PC-3 (cell line): ENCODE data around the gene FAM50B. TPM values are rescaled to one million over a fixed set of nuclear protein-coding genes. Genes with fewer than 3 reads are reported as not detected.

Experiments
- ATAC-seq: fragments of 200-7000 bp; cut with Tn5 transposase; 2 replicates; pipeline ENCODE4 v1.9.1; 2020; ENCODE audit warnings: mild to moderate bottlenecking, moderate library complexity
- BruUV-seq: library from RNA; stranded (reverse); fragments of 400-500 nt; replicated peaks from 2 replicates; lab custom pipeline; 2021; lab: Mats Ljungman, UMichigan
- CTCF ChIA-PET: fragments of 300-600 bp; sonication (Branson Sonifier 250); formaldehyde crosslinking; loops from one replicate; lab custom pipeline; 2022; ENCODE audit warnings: antibody characterized with exemption; lab: Charles Lee
- POLR2A ChIA-PET: fragments of 300-600 bp; sonication (Branson Sonifier 250); formaldehyde crosslinking; loops from one replicate; lab custom pipeline; 2022; ENCODE audit warnings: antibody characterized with exemption; ENCODE audit not compliant: unreplicated experiment; lab: Charles Lee
- DNase-seq: peaks from one replicate; pipeline ENCODE4 v3.0.0-alpha.2; 2015
- H2AFZ ChIP-seq: fragments of 300-600 bp; sonication (generic); 2 replicates; pipeline ENCODE4 v1.6.0; 2016; ENCODE audit warnings: antibody characterized with exemption, low read length
- H3F3A ChIP-seq: fragments of 300-600 bp; sonication (generic); one replicate; pipeline ENCODE4 v1.6.0; 2017; ENCODE audit warnings: antibody characterized with exemption, low read length, control low read depth, mild to moderate bottlenecking; ENCODE audit not compliant: unreplicated experiment
- H3K27ac ChIP-seq: fragments of 300-600 bp; sonication (generic); 2 replicates; pipeline ENCODE4 v1.5.1; 2016; ENCODE audit warnings: mild to moderate bottlenecking, low read length
- H3K27me3 ChIP-seq: fragments of 300-600 bp; sonication (generic); 2 replicates; pipeline ENCODE4 v1.6.1; 2016; ENCODE audit warnings: low read length, mixed read lengths
- H3K36me3 ChIP-seq: fragments of 300-600 bp; sonication (generic); 2 replicates; pipeline ENCODE4 v1.6.1; 2016; ENCODE audit warnings: low read depth, mixed run types, low read length, mixed read lengths
- H3K4me1 ChIP-seq: fragments of 300-600 bp; sonication (generic); 2 replicates; pipeline ENCODE4 v1.5.1; 2016; ENCODE audit warnings: low read length; ENCODE audit not compliant: insufficient read depth
- H3K4me2 ChIP-seq: fragments of 300-600 bp; sonication (generic); 2 replicates; pipeline ENCODE4 v1.6.0; 2016; ENCODE audit warnings: low read length
- H3K4me3 ChIP-seq: fragments of 300-600 bp; sonication (generic); 2 replicates; pipeline ENCODE4 v1.5.1; 2016; ENCODE audit warnings: mild to moderate bottlenecking, low read length, mixed read lengths
- H3K79me2 ChIP-seq: fragments of 300-600 bp; sonication (generic); 2 replicates; pipeline ENCODE4 v1.6.1; 2017; ENCODE audit warnings: low read length, mixed read lengths
- H3K9ac ChIP-seq: fragments of 300-600 bp; sonication (generic); 2 replicates; pipeline ENCODE4 v1.6.0; 2016; ENCODE audit warnings: mild to moderate bottlenecking, low read length
- H3K9me2 ChIP-seq: fragments of 300-600 bp; sonication (generic); replicated peaks from 2 replicates; pipeline ENCODE4 v1.6.1; 2016; ENCODE audit warnings: mixed run types, low read length, mixed read lengths
- H3K9me3 ChIP-seq: fragments of 300-600 bp; sonication (generic); 2 replicates; pipeline ENCODE4 v1.6.1; 2016; ENCODE audit warnings: low read length, mixed read lengths
- H4K20me1 ChIP-seq: fragments of 300-600 bp; sonication (generic); 2 replicates; pipeline ENCODE4 v1.6.1; 2016; ENCODE audit warnings: low read length, mixed read lengths
- CTCF ChIP-seq: fragments of 300-600 bp; sonication (generic); conservative IDR thresholded peaks from 2 replicates; pipeline ENCODE4 v1.5.1; 2017; ENCODE audit warnings: antibody characterized with exemption, low read depth, mild to moderate bottlenecking, low read length
- EZH2 ChIP-seq: fragments of 300-600 bp; sonication (generic); IDR thresholded peaks from one replicate; pipeline ENCODE4 v1.6.1; 2017; ENCODE audit warnings: antibody characterized with exemption, mild to moderate bottlenecking, low read length; ENCODE audit not compliant: unreplicated experiment
- EZH2phosphoT487 ChIP-seq: fragments of 300-600 bp; sonication (generic); IDR thresholded peaks from 2 replicates; pipeline ENCODE4 v1.6.1; 2018; ENCODE audit warnings: mild to moderate bottlenecking, antibody characterized with exemption, low read length, borderline replicate concordance
- intact Hi-C: fragments of 100-400 bp; cut with micrococcal nuclease; formaldehyde crosslinking; loops from 2 replicates; pipeline ENCODE4 v1.9.0; 2023
- total RNA-seq: library from RNA; depleted of rRNA; stranded (reverse); fragments of >200 nt; gene quantifications from 2 replicates; pipeline ENCODE4 v1.2.3, GENCODE V29; 2014

FAM50B gene
- total RNA-seq, 1 experiment from 2014 or later = 8.3 TPM

GRCh38 chr6:3836566-3836965 lies 12.6 kb upstream of the FAM50B start:
- no peaks in the 10 kb centered on the region for H3K9me2 ChIP-seq
- intact Hi-C loops = no loop called here
- DNase-seq (no peak), ATAC-seq (no peak)
- TF ChIP-seq CTCF (no peak), EZH2phosphoT487 (no peak), EZH2 (no peak)
- CTCF ChIA-PET = no interaction called here
- H3K36me3 ChIP-seq = no peaks in the 10 kb centered on the region
- H3K9ac ChIP-seq = no peak overlapping the region
- no TSS peak for BruUV-seq
- H3K4me1 ChIP-seq = peaks cover 12% of the 10 kb centered on the region
- H3K4me2 ChIP-seq = no peak overlapping the region
- H3F3A ChIP-seq = no peaks in the 10 kb centered on the region
- no peaks in the 10 kb centered on the region for H3K79me2 ChIP-seq
- H2AFZ ChIP-seq = no peak overlapping the region
- no peaks in the 10 kb centered on the region for H3K9me3 ChIP-seq
- H4K20me1 ChIP-seq = no peaks in the 10 kb centered on the region
- POLR2A ChIA-PET = no interaction called here
- no peak overlapping the region for H3K4me3 ChIP-seq
- H3K27ac ChIP-seq = no peak overlapping the region
- H3K27me3 ChIP-seq = no peaks in the 10 kb centered on the region

- Histone ChIP-seq H3F3A (no peaks in the 10 kb centered on the region), H3K4me1 (peaks cover 24% of the 10 kb centered on the region), H3K79me2 (no peaks in the 10 kb centered on the region), H3K27ac (no peak overlapping the region), H3K9me2 (no peaks in the 10 kb centered on the region), H3K27me3 (no peaks in the 10 kb centered on the region), H3K9me3 (no peaks in the 10 kb centered on the region), H4K20me1 (no peaks in the 10 kb centered on the region), H3K9ac (no peak overlapping the region), H3K4me2 (no peak overlapping the region), H2AFZ (no peak overlapping the region), H3K4me3 (no peak overlapping the region), H3K36me3 (no peaks in the 10 kb centered on the region)
- ATAC-seq = no peak
- no TSS peak for BruUV-seq
- ChIA-PET POLR2A (no interaction called here), CTCF (no interaction called here)
- intact Hi-C loops = no loop called here
- TF ChIP-seq EZH2phosphoT487 (no peak), CTCF (no peak), EZH2 (no peak)
- no peak for DNase-seq
Measured at GRCh38 chr6:3837781-3838180, 11.4 kb upstream of the FAM50B start.

- POLR2A ChIA-PET = no interaction called here
- Histone ChIP-seq H3K9ac (no peak overlapping the region), H3K4me3 (no peak overlapping the region), H3F3A (no peaks in the 10 kb centered on the region), H2AFZ (no peak overlapping the region), H3K4me1 (peaks cover 37% of the 10 kb centered on the region), H3K9me2 (no peaks in the 10 kb centered on the region), H3K4me2 (no peak overlapping the region), H3K27me3 (no peaks in the 10 kb centered on the region), H3K36me3 (no peaks in the 10 kb centered on the region), H3K27ac (no peak overlapping the region), H3K9me3 (no peaks in the 10 kb centered on the region), H3K79me2 (no peaks in the 10 kb centered on the region), H4K20me1 (no peaks in the 10 kb centered on the region)
- no peak for ATAC-seq
- no TSS peak for BruUV-seq
- DNase-seq = no peak
- TF ChIP-seq EZH2phosphoT487 (no peak), CTCF (no peak), EZH2 (no peak)
- CTCF ChIA-PET = no interaction called here
- intact Hi-C loops = no loop called here
Measured at GRCh38 chr6:3838992-3839867, 9.9 kb upstream of the FAM50B start.
